ENCODE measurements around the gene ZNF330.
"Not testable (repeated sequence)": the region's sequence is repeated elsewhere in the genome, so short reads cannot be mapped to it uniquely, and the experiment has no call there.

ZNF330 gene

GRCh38 chr4:141179474-141180373 lies 41.0 kb upstream of the ZNF330 start:
- WGBS, 2 donors (ENCODE audit: extremely low coverage in 2 of 2, insufficient read length in 2 of 2, insufficient replicate concordance in 1 of 2), result no CpG with 5 or more reads among the region's 8 CpGs
- Histone ChIP-seq H3K79me1 (ENCODE audit: low read depth, low read length) (no peaks in the 10 kb centered on the region), H4K91ac (ENCODE audit: low read depth, low read length, poor library complexity) (no peak overlapping the region), H3K27me3 (ENCODE audit: control insufficient read depth in 3 of 3, insufficient read depth in 3 of 3, low read depth in 1 of 3, low read length in 3 of 3) (no peaks in the 10 kb centered on the region), H3K4ac (ENCODE audit: low read length) (no peak overlapping the region), H3K23ac (ENCODE audit: low read depth, low read length, poor library complexity) (no peak overlapping the region), H3K18ac (ENCODE audit: low read length) (no peak overlapping the region), H2AFZ (ENCODE audit: low read length) (no peak overlapping the region), H2BK12ac (ENCODE audit: low read length) (no peak overlapping the region), H2AK5ac (ENCODE audit: low read depth, low read length) (no peak overlapping the region), H3K9me3 (replicated peaks in 1 of 2; ENCODE audit: control insufficient read depth in 2 of 2, insufficient read depth in 1 of 2, low read depth in 1 of 2, low read length in 2 of 2) (no peaks in the 10 kb centered on the region), H4K8ac (ENCODE audit: low read depth, low read length) (no peak overlapping the region), H3K4me3 (ENCODE audit: low read length in 2 of 2) (no peak overlapping the region), H2BK5ac (ENCODE audit: low read length) (no peak overlapping the region), H3K4me1 (ENCODE audit: control insufficient read depth in 2 of 2, insufficient read depth in 1 of 2, low read depth in 1 of 2, low read length in 2 of 2) (no peaks in the 10 kb centered on the region), H3K36me3 (replicated peaks in 1 of 2; ENCODE audit: control insufficient read depth in 2 of 2, insufficient read depth in 2 of 2, low read length in 2 of 2) (no peaks in the 10 kb centered on the region), H2BK15ac (ENCODE audit: low read length) (no peak overlapping the region), H3K14ac (ENCODE audit: low read length) (no peak overlapping the region), H2BK120ac (ENCODE audit: low read depth, low read length) (no peak overlapping the region), H3K9ac (ENCODE audit: low read depth, low read length, poor library complexity) (no peak overlapping the region), H3K27ac (replicated peaks; ENCODE audit: low read length) (no peak overlapping the region), H3K4me2 (ENCODE audit: insufficient read depth, low read length, poor library complexity, severe bottlenecking) (no peak overlapping the region)
- DNase-seq (ENCODE audit: low spot score), result no peak

GRCh38 chr4:141180991-141181761 lies 39.5 kb upstream of the ZNF330 start:
- no peak overlapping the region for H3K23ac ChIP-seq (ENCODE audit: low read depth, low read length, poor library complexity)
- no peaks in the 10 kb centered on the region for H3K9me3 ChIP-seq (replicated peaks in 1 of 2; ENCODE audit: control insufficient read depth in 2 of 2, insufficient read depth in 1 of 2, low read depth in 1 of 2, low read length in 2 of 2)
- no peak overlapping the region for H2AFZ ChIP-seq (ENCODE audit: low read length)
- no peak overlapping the region for H3K14ac ChIP-seq (ENCODE audit: low read length)
- H4K8ac ChIP-seq (ENCODE audit: low read depth, low read length), result no peak overlapping the region
- H2BK120ac ChIP-seq (ENCODE audit: low read depth, low read length), result no peak overlapping the region
- no peak overlapping the region for H4K91ac ChIP-seq (ENCODE audit: low read depth, low read length, poor library complexity)
- no peak overlapping the region for H3K18ac ChIP-seq (ENCODE audit: low read length)
- no peak overlapping the region for H3K4me2 ChIP-seq (ENCODE audit: insufficient read depth, low read length, poor library complexity, severe bottlenecking)
- no peaks in the 10 kb centered on the region for H3K27me3 ChIP-seq (ENCODE audit: control insufficient read depth in 3 of 3, insufficient read depth in 3 of 3, low read depth in 1 of 3, low read length in 3 of 3)
- no peaks in the 10 kb centered on the region for H3K79me1 ChIP-seq (ENCODE audit: low read depth, low read length)
- no peaks in the 10 kb centered on the region for H3K4me1 ChIP-seq (ENCODE audit: control insufficient read depth in 2 of 2, insufficient read depth in 1 of 2, low read depth in 1 of 2, low read length in 2 of 2)
- no peak overlapping the region for H3K4me3 ChIP-seq (ENCODE audit: low read length in 2 of 2)
- no peak overlapping the region for H2AK5ac ChIP-seq (ENCODE audit: low read depth, low read length)
- H3K9ac ChIP-seq (ENCODE audit: low read depth, low read length, poor library complexity), result no peak overlapping the region
- H2BK15ac ChIP-seq (ENCODE audit: low read length), result no peak overlapping the region
- H2BK12ac ChIP-seq (ENCODE audit: low read length), result no peak overlapping the region
- no peak overlapping the region for H3K27ac ChIP-seq (replicated peaks; ENCODE audit: low read length)
- no peak overlapping the region for H2BK5ac ChIP-seq (ENCODE audit: low read length)
- WGBS, 2 donors (ENCODE audit: extremely low coverage in 2 of 2, insufficient read length in 2 of 2, insufficient replicate concordance in 1 of 2), result no CpG with 5 or more reads among the region's 2 CpGs
- H3K4ac ChIP-seq (ENCODE audit: low read length), result no peak overlapping the region
- no peaks in the 10 kb centered on the region for H3K36me3 ChIP-seq (replicated peaks in 1 of 2; ENCODE audit: control insufficient read depth in 2 of 2, insufficient read depth in 2 of 2, low read length in 2 of 2)
- no peak for DNase-seq (ENCODE audit: low spot score)

GRCh38 chr4:141183491-141183890 lies 37.2 kb upstream of the ZNF330 start:
- H3K27me3 ChIP-seq (ENCODE audit: control insufficient read depth in 3 of 3, insufficient read depth in 3 of 3, low read depth in 1 of 3, low read length in 3 of 3); H3K9me3 ChIP-seq (replicated peaks in 1 of 2; ENCODE audit: control insufficient read depth in 2 of 2, insufficient read depth in 1 of 2, low read depth in 1 of 2, low read length in 2 of 2); H2BK12ac ChIP-seq (ENCODE audit: low read length); H3K36me3 ChIP-seq (replicated peaks in 1 of 2; ENCODE audit: control insufficient read depth in 2 of 2, insufficient read depth in 2 of 2, low read length in 2 of 2); H3K9ac ChIP-seq (ENCODE audit: low read depth, low read length, poor library complexity); H2AFZ ChIP-seq (ENCODE audit: low read length); H2BK15ac ChIP-seq (ENCODE audit: low read length); H2BK120ac ChIP-seq (ENCODE audit: low read depth, low read length); H4K8ac ChIP-seq (ENCODE audit: low read depth, low read length); H3K4me1 ChIP-seq (ENCODE audit: control insufficient read depth in 2 of 2, insufficient read depth in 1 of 2, low read depth in 1 of 2, low read length in 2 of 2); H2AK5ac ChIP-seq (ENCODE audit: low read depth, low read length); H3K79me1 ChIP-seq (ENCODE audit: low read depth, low read length); H3K4me2 ChIP-seq (ENCODE audit: insufficient read depth, low read length, poor library complexity, severe bottlenecking); H3K4ac ChIP-seq (ENCODE audit: low read length); H3K27ac ChIP-seq (replicated peaks; ENCODE audit: low read length); H4K91ac ChIP-seq (ENCODE audit: low read depth, low read length, poor library complexity); H3K4me3 ChIP-seq (ENCODE audit: low read length in 2 of 2); H3K14ac ChIP-seq (ENCODE audit: low read length); H3K18ac ChIP-seq (ENCODE audit: low read length); H3K23ac ChIP-seq (ENCODE audit: low read depth, low read length, poor library complexity); DNase-seq (ENCODE audit: low spot score); H2BK5ac ChIP-seq (ENCODE audit: low read length): not testable (repeated sequence)
- no CpG with 5 or more reads among the region's 2 CpGs for WGBS, 2 donors (ENCODE audit: extremely low coverage in 2 of 2, insufficient read length in 2 of 2, insufficient replicate concordance in 1 of 2)

- no peak for DNase-seq (ENCODE audit: low spot score)
- Histone ChIP-seq H3K79me1 (ENCODE audit: low read depth, low read length) (no peaks in the 10 kb centered on the region), H3K4ac (ENCODE audit: low read length) (no peak overlapping the region), H2BK5ac (ENCODE audit: low read length) (no peak overlapping the region), H2BK120ac (ENCODE audit: low read depth, low read length) (no peak overlapping the region), H3K18ac (ENCODE audit: low read length) (no peak overlapping the region), H3K36me3 (replicated peaks in 1 of 2; ENCODE audit: control insufficient read depth in 2 of 2, insufficient read depth in 2 of 2, low read length in 2 of 2) (no peaks in the 10 kb centered on the region), H3K23ac (ENCODE audit: low read depth, low read length, poor library complexity) (no peak overlapping the region), H3K27ac (replicated peaks; ENCODE audit: low read length) (no peak overlapping the region), H4K8ac (ENCODE audit: low read depth, low read length) (no peak overlapping the region), H3K4me3 (ENCODE audit: low read length in 2 of 2) (no peak overlapping the region), H2BK15ac (ENCODE audit: low read length) (no peak overlapping the region), H4K91ac (ENCODE audit: low read depth, low read length, poor library complexity) (no peak overlapping the region), H3K4me2 (ENCODE audit: insufficient read depth, low read length, poor library complexity, severe bottlenecking) (no peak overlapping the region), H2AK5ac (ENCODE audit: low read depth, low read length) (no peak overlapping the region), H3K4me1 (ENCODE audit: control insufficient read depth in 2 of 2, insufficient read depth in 1 of 2, low read depth in 1 of 2, low read length in 2 of 2) (no peaks in the 10 kb centered on the region), H3K14ac (ENCODE audit: low read length) (no peak overlapping the region), H3K9ac (ENCODE audit: low read depth, low read length, poor library complexity) (no peak overlapping the region), H3K27me3 (ENCODE audit: control insufficient read depth in 3 of 3, insufficient read depth in 3 of 3, low read depth in 1 of 3, low read length in 3 of 3) (no peaks in the 10 kb centered on the region), H2AFZ (ENCODE audit: low read length) (no peak overlapping the region), H2BK12ac (ENCODE audit: low read length) (no peak overlapping the region), H3K9me3 (replicated peaks in 1 of 2; ENCODE audit: control insufficient read depth in 2 of 2, insufficient read depth in 1 of 2, low read depth in 1 of 2, low read length in 2 of 2) (no peaks in the 10 kb centered on the region)
- no CpG with 5 or more reads among the region's 2 CpGs for WGBS, 2 donors (ENCODE audit: extremely low coverage in 2 of 2, insufficient read length in 2 of 2, insufficient replicate concordance in 1 of 2)
Observed at GRCh38 chr4:141192564-141192963, 28.1 kb upstream of the ZNF330 start.

Measured in neuronal stem cell (in vitro differentiated cells).